Liver (tissue), 9 donors: ENCODE data around the gene EHD4. TPM values are rescaled to one million over a fixed set of nuclear protein-coding genes. Genes with fewer than 3 reads are reported as not detected.

Source experiments
- DNase-seq: peaks from one replicate; pipeline ENCODE4 v3.0.0-alpha.2; 2017; ENCODE audit warnings: low spot score
- H3K27ac ChIP-seq, 2 donors: one replicate each; pipeline ENCODE4 v1.7.0; 2013; ENCODE audit warnings: inconsistent platforms in 2 of 2, low read length in 2 of 2, control low read depth in 1 of 2, low read depth in 1 of 2, mild to moderate bottlenecking in 1 of 2
- H3K27me3 ChIP-seq, 4 donors: one replicate each; pipeline versions ENCODE4 v1.6.1 to v1.7.0; 2013; ENCODE audit warnings: low read length in 3 of 4, inconsistent platforms in 1 of 4, mild to moderate bottlenecking in 1 of 4, moderate library complexity in 1 of 4; ENCODE audit not compliant: control insufficient read depth in 4 of 4, insufficient read depth in 4 of 4
- H3K36me3 ChIP-seq, 4 donors: one replicate each; pipeline versions ENCODE4 v1.6.1 to v1.7.0; 2013; ENCODE audit warnings: low read length in 3 of 4, mild to moderate bottlenecking in 3 of 4, low read depth in 1 of 4, moderate library complexity in 1 of 4; ENCODE audit not compliant: control insufficient read depth in 4 of 4, insufficient read depth in 3 of 4
- H3K4me1 ChIP-seq, 4 donors: one replicate each; pipeline versions ENCODE4 v1.6.1 to v1.7.0; 2013; ENCODE audit warnings: low read length in 3 of 4, mild to moderate bottlenecking in 3 of 4, moderate library complexity in 1 of 4; ENCODE audit not compliant: control insufficient read depth in 4 of 4, insufficient read depth in 4 of 4
- H3K4me3 ChIP-seq, 3 donors: one replicate each; pipeline versions ENCODE4 v1.6.1 to v1.7.0; 2013; ENCODE audit warnings: low read length in 3 of 3, control low read depth in 1 of 3, low read depth in 1 of 3, mild to moderate bottlenecking in 1 of 3
- H3K9ac ChIP-seq, 2 donors: one replicate each; pipeline ENCODE4 v1.7.0; 2013; ENCODE audit warnings: low read length in 2 of 2, mild to moderate bottlenecking in 2 of 2, moderate library complexity in 2 of 2, control low read depth in 1 of 2, low read depth in 1 of 2
- H3K9me3 ChIP-seq, 4 donors: one replicate each; pipeline versions ENCODE4 v1.6.1 to v1.7.0; 2013; ENCODE audit warnings: low read length in 3 of 4; ENCODE audit not compliant: control insufficient read depth in 4 of 4
- CTCF ChIP-seq: fragments of 150-350 bp; IDR thresholded peaks from 2 replicates; pipeline ENCODE4 v1.5.1; 2017; ENCODE audit warnings: improper control_type of control experiment, low read depth, low read length; ENCODE audit not compliant: missing input control
- EGR1 ChIP-seq, 2 donors: IDR thresholded peaks; 2 replicates each; pipeline ENCODE4 v1.6.1; 2016 to 2018; ENCODE audit warnings: antibody characterized with exemption in 2 of 2, low read depth in 2 of 2
- FOXA1 ChIP-seq: IDR thresholded peaks from 2 replicates; pipeline ENCODE4 v1.6.1; 2016; ENCODE audit warnings: antibody characterized with exemption
- FOXA2 ChIP-seq: IDR thresholded peaks from 2 replicates; pipeline ENCODE4 v1.6.1; 2016; ENCODE audit warnings: antibody characterized with exemption
- GABPA ChIP-seq, 2 donors: IDR thresholded peaks in 1 of 2; conservative IDR thresholded peaks in 1 of 2; 2 replicates each; pipeline ENCODE4 v1.6.1; 2016; ENCODE audit warnings: antibody characterized with exemption in 2 of 2, mild to moderate bottlenecking in 1 of 2, moderate library complexity in 1 of 2
- HNF4A ChIP-seq, 2 donors: conservative IDR thresholded peaks; 2 replicates each; pipeline ENCODE4 v1.6.1; 2016; ENCODE audit warnings: antibody characterized with exemption in 2 of 2, mild to moderate bottlenecking in 2 of 2
- HNF4G ChIP-seq: IDR thresholded peaks from 2 replicates; pipeline ENCODE4 v1.6.1; 2016; ENCODE audit warnings: antibody characterized with exemption
- JUND ChIP-seq, 2 donors: IDR thresholded peaks; 2 replicates each; pipeline ENCODE4 v1.6.1; 2016; ENCODE audit warnings: antibody characterized with exemption in 2 of 2
- NR2F2 ChIP-seq: IDR thresholded peaks from 2 replicates; pipeline ENCODE4 v1.6.1; 2016; ENCODE audit warnings: antibody characterized with exemption
- RAD21 ChIP-seq, 2 donors: IDR thresholded peaks; 2 replicates each; pipeline ENCODE4 v1.6.1; 2016; ENCODE audit warnings: antibody characterized with exemption in 2 of 2, mild to moderate bottlenecking in 2 of 2
- RXRA ChIP-seq, 2 donors: IDR thresholded peaks; 2 replicates each; pipeline ENCODE4 v1.6.1; 2017 to 2018; ENCODE audit warnings: antibody characterized with exemption in 2 of 2, mild to moderate bottlenecking in 1 of 2
- SP1 ChIP-seq: IDR thresholded peaks from 2 replicates; pipeline ENCODE4 v1.6.1; 2018; ENCODE audit warnings: antibody characterized with exemption, mild to moderate bottlenecking
- TAF1 ChIP-seq: conservative IDR thresholded peaks from 2 replicates; pipeline ENCODE4 v1.6.1; 2016; ENCODE audit warnings: antibody characterized with exemption, mild to moderate bottlenecking
- YY1 ChIP-seq: IDR thresholded peaks from 2 replicates; pipeline ENCODE4 v1.6.1; 2016; ENCODE audit warnings: antibody characterized with exemption, mild to moderate bottlenecking
- ZBTB33 ChIP-seq: IDR thresholded peaks from 2 replicates; pipeline ENCODE4 v1.6.1; 2016; ENCODE audit warnings: antibody characterized with exemption
- WGBS: extraction: QIAGEN DNeasy Blood & Tissue Kit; methylation state at CpG from one replicate; pipeline ENCODE4 v1.1.7; 2013; 5-methylcytosine and 5-hydroxymethylcytosine counted together
- polyA plus RNA-seq, 2 donors: library from polyadenylated mRNA; stranded (reverse) in 1 of 2; unstranded in 1 of 2; fragments of 200-250 nt in 1 of 2; fragments of >200 nt in 1 of 2; fragmentation: Nextera tagmentation in 1 of 2; extraction: Ambion mirVana in 1 of 2; gene quantifications; one replicate each; pipeline versions ENCODE4 v1.2.1 to v1.2.3, GENCODE V29; 2013 to 2015
- total RNA-seq, 2 donors: library from RNA; depleted of rRNA; stranded (reverse); fragments of >200 nt; gene quantifications; one replicate each; pipeline ENCODE4 v1.2.3, GENCODE V29; 2014
- TF ChIP-seq, protein P1 (sequence below): IDR thresholded peaks from 2 replicates; pipeline ENCODE4 v1.6.1; 2016; ENCODE audit warnings: antibody characterized with exemption
- TF ChIP-seq, protein P2 (sequence below): IDR thresholded peaks from 2 replicates; pipeline ENCODE4 v1.6.1; 2016; ENCODE audit warnings: antibody characterized with exemption, mild to moderate bottlenecking
- TF ChIP-seq, protein P3 (sequence below): IDR thresholded peaks from 2 replicates; pipeline ENCODE4 v1.6.1; 2016; ENCODE audit warnings: antibody characterized with exemption
- donor health status: healthy.
- donor health status: healthy.
- donor health status: healthy.
- donor health status: healthy.
- donor health status: healthy.

EHD4 gene
- total and polyA plus RNA-seq, 4 donors = 3.3 to 10.0 (median 6.2) TPM

- H3K9me3 ChIP-seq = peaks cover 0 to 4% (median 0%) of the 10 kb centered on the region in 4 donors
- 77% methylated on average over 3 of the region's 3 CpGs for WGBS
- no peak overlapping the region for H3K27ac ChIP-seq
- no peak overlapping the region for H3K4me3 ChIP-seq
- H3K27me3 ChIP-seq = no peaks in the 10 kb centered on the region
- peaks cover 0 to 7% (median 4%) of the 10 kb centered on the region in 4 donors for H3K4me1 ChIP-seq
- no peak overlapping the region for H3K9ac ChIP-seq
- no peak for DNase-seq
- TF ChIP-seq FOXA2 = no peak
- no peak for TF ChIP-seq HNF4G
- no peak for TF ChIP-seq HNF4A (conservative IDR thresholded peaks at IDR 0.05)
- no peak for TF ChIP-seq CTCF
- TF ChIP-seq RXRA (IDR thresholded peaks at IDR 0.05) = no peak
- no peak for TF ChIP-seq ZBTB33
- TF ChIP-seq FOXA1 = no peak
- TF ChIP-seq JUND (IDR thresholded peaks at IDR 0.05) = no peak
- no peak for TF ChIP-seq EGR1 (IDR thresholded peaks at IDR 0.05; ENCODE audit: low read depth in 2 of 2)
- TF ChIP-seq, protein P1, sequence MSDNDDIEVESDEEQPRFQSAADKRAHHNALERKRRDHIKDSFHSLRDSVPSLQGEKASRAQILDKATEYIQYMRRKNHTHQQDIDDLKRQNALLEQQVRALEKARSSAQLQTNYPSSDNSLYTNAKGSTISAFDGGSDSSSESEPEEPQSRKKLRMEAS = no peak
- TF ChIP-seq NR2F2 = no peak
- TF ChIP-seq, protein P2, sequence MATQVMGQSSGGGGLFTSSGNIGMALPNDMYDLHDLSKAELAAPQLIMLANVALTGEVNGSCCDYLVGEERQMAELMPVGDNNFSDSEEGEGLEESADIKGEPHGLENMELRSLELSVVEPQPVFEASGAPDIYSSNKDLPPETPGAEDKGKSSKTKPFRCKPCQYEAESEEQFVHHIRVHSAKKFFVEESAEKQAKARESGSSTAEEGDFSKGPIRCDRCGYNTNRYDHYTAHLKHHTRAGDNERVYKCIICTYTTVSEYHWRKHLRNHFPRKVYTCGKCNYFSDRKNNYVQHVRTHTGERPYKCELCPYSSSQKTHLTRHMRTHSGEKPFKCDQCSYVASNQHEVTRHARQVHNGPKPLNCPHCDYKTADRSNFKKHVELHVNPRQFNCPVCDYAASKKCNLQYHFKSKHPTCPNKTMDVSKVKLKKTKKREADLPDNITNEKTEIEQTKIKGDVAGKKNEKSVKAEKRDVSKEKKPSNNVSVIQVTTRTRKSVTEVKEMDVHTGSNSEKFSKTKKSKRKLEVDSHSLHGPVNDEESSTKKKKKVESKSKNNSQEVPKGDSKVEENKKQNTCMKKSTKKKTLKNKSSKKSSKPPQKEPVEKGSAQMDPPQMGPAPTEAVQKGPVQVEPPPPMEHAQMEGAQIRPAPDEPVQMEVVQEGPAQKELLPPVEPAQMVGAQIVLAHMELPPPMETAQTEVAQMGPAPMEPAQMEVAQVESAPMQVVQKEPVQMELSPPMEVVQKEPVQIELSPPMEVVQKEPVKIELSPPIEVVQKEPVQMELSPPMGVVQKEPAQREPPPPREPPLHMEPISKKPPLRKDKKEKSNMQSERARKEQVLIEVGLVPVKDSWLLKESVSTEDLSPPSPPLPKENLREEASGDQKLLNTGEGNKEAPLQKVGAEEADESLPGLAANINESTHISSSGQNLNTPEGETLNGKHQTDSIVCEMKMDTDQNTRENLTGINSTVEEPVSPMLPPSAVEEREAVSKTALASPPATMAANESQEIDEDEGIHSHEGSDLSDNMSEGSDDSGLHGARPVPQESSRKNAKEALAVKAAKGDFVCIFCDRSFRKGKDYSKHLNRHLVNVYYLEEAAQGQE = no peak
- TF ChIP-seq, protein P3, sequence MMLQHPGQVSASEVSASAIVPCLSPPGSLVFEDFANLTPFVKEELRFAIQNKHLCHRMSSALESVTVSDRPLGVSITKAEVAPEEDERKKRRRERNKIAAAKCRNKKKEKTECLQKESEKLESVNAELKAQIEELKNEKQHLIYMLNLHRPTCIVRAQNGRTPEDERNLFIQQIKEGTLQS = no peak
- no peak for TF ChIP-seq GABPA (IDR thresholded peaks at IDR 0.05 in 1 of 2, conservative IDR thresholded peaks at IDR 0.05 in 1 of 2)
- TF ChIP-seq TAF1 = no peak
- no peak for TF ChIP-seq SP1
- no peak for TF ChIP-seq RAD21 (IDR thresholded peaks at IDR 0.05)
- no peak for TF ChIP-seq YY1
- H3K36me3 ChIP-seq = peaks cover 10 to 23% (median 14%) of the 10 kb centered on the region in 4 donors
These were observed 65.2 kb downstream of the EHD4 start for GRCh38 chr15:41907141-41907540.
